Measurements from ENCODE around the gene BTBD10. TPM values are rescaled to one million over a fixed set of nuclear protein-coding genes. Genes with fewer than 3 reads are reported as not detected.

Gene BTBD10
- total and polyA plus RNA-seq, 2 experiments from 2014 or later: 21.3 to 44.1 TPM

DNA sequence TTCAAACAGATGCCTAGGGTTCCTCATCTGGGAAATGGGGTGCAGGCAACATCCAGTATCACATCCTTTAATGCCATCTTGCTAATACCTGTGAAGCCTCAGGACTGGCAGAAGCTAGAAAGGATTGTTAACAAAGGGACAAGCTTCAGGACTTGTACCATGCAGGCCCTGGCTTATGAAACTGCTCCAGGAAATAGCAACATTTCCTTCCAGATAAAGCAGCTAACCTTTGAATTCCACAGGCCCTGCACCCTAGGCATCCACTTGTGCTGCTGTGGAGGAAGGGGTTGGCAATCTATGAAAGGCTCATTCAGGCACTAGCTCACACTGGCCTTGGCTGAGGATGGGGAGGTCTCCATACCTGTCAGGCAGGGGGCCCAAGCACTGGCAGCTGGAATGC lies 87.2 kb downstream of the BTBD10 start:
- Histone ChIP-seq H3K27me3 (no peaks in the 10 kb centered on the region), H4K20me1 (ENCODE audit: insufficient read depth, poor library complexity, severe bottlenecking) (no peaks in the 10 kb centered on the region), H3K27ac (no peak overlapping the region), H2AFZ (no peak overlapping the region), H3K79me2 (no peaks in the 10 kb centered on the region), H3K4me1 (ENCODE audit: insufficient read depth) (no peaks in the 10 kb centered on the region), H3K9me3 (ENCODE audit: low read depth) (no peaks in the 10 kb centered on the region), H3K36me3 (replicated peaks; ENCODE audit: insufficient read depth, low read depth) (no peaks in the 10 kb centered on the region), H3K9me2 (replicated peaks; ENCODE audit: insufficient read depth) (no peaks in the 10 kb centered on the region), H3K4me2 (no peak overlapping the region), H3K4me3 (no peak overlapping the region)
- no peak for TF ChIP-seq EZH2 (IDR thresholded peaks at IDR 0.05; ENCODE audit: borderline replicate concordance)
- no peak for TF ChIP-seq CTCF (IDR thresholded peaks at IDR 0.05; ENCODE audit: poor library complexity)
- TF ChIP-seq EZH2phosphoT487 (IDR thresholded peaks at IDR 0.05; ENCODE audit: low read depth, severe bottlenecking, unreplicated experiment): no peak
- DNase-seq (ENCODE audit: low spot score): no peak

DNA sequence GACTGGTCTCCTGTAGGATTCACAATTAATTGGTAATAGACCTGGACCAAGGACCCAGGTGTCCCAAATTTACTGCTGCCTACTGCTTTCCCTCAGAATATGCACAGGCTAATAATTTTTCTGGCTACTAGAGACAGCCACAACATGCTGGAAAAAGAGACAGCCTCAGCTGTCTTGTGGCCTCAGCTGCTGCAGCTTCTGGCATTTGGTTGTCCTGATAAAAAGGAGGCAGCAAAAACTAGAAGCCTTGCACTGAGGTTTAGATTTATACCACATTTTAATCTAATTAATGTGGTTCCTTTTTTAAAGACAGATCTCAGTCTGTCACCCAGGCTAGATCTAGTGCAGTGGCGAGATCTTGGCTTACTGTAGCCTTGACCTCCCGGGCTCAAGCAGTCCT lies 89.8 kb downstream of the BTBD10 start:
- TF ChIP-seq EZH2phosphoT487 (IDR thresholded peaks at IDR 0.05; ENCODE audit: low read depth, severe bottlenecking, unreplicated experiment) (no peak), CTCF (IDR thresholded peaks at IDR 0.05; ENCODE audit: poor library complexity) (no peak)
- Histone ChIP-seq H3K4me2 (no peak overlapping the region), H2AFZ (no peak overlapping the region), H3K27ac (no peak overlapping the region), H3K9me2 (replicated peaks; ENCODE audit: insufficient read depth) (no peaks in the 10 kb centered on the region), H3K27me3 (no peaks in the 10 kb centered on the region), H4K20me1 (ENCODE audit: insufficient read depth, poor library complexity, severe bottlenecking) (no peaks in the 10 kb centered on the region), H3K4me1 (ENCODE audit: insufficient read depth) (no peaks in the 10 kb centered on the region), H3K36me3 (replicated peaks; ENCODE audit: insufficient read depth, low read depth) (no peaks in the 10 kb centered on the region), H3K9me3 (ENCODE audit: low read depth) (no peaks in the 10 kb centered on the region), H3K4me3 (no peak overlapping the region), H3K79me2 (no peaks in the 10 kb centered on the region)
- no peak for DNase-seq (ENCODE audit: low spot score)
- 92% methylated on average over 2 of the region's 2 CpGs for WGBS (ENCODE audit: low lambda C conversion rate, missing lambda C conversion rate)

- no peak overlapping the region for H3K4me3 ChIP-seq
- H3K79me2 ChIP-seq: no peaks in the 10 kb centered on the region
- H3K36me3 ChIP-seq (replicated peaks; ENCODE audit: insufficient read depth, low read depth): no peaks in the 10 kb centered on the region
- no peaks in the 10 kb centered on the region for H4K20me1 ChIP-seq (ENCODE audit: insufficient read depth, poor library complexity, severe bottlenecking)
- TF ChIP-seq EZH2 (IDR thresholded peaks at IDR 0.05; ENCODE audit: borderline replicate concordance) (no peak), EZH2phosphoT487 (IDR thresholded peaks at IDR 0.05; ENCODE audit: low read depth, severe bottlenecking, unreplicated experiment) (no peak), CTCF (IDR thresholded peaks at IDR 0.05; ENCODE audit: poor library complexity) (no peak)
- no peaks in the 10 kb centered on the region for H3K9me3 ChIP-seq (ENCODE audit: low read depth)
- H2AFZ ChIP-seq: no peak overlapping the region
- no peaks in the 10 kb centered on the region for H3K4me1 ChIP-seq (ENCODE audit: insufficient read depth)
- no peak overlapping the region for H3K27ac ChIP-seq
- no peaks in the 10 kb centered on the region for H3K9me2 ChIP-seq (replicated peaks; ENCODE audit: insufficient read depth)
- WGBS (ENCODE audit: low lambda C conversion rate, missing lambda C conversion rate): 84% methylated on average over 5 of the region's 5 CpGs
- H3K4me2 ChIP-seq: no peak overlapping the region
- DNase-seq (ENCODE audit: low spot score): no peak
- H3K27me3 ChIP-seq: no peaks in the 10 kb centered on the region
These were observed 95.0 kb downstream of the BTBD10 start for GRCh38 chr11:13368041-13368446.

- H2AFZ ChIP-seq: no peak overlapping the region
- no peaks in the 10 kb centered on the region for H3K4me1 ChIP-seq (ENCODE audit: insufficient read depth)
- no peak overlapping the region for H3K4me2 ChIP-seq
- no peaks in the 10 kb centered on the region for H3K27me3 ChIP-seq
- TF ChIP-seq EZH2 (IDR thresholded peaks at IDR 0.05; ENCODE audit: borderline replicate concordance) (no peak), EZH2phosphoT487 (IDR thresholded peaks at IDR 0.05; ENCODE audit: low read depth, severe bottlenecking, unreplicated experiment) (no peak), CTCF (IDR thresholded peaks at IDR 0.05; ENCODE audit: poor library complexity) (no peak)
- no peaks in the 10 kb centered on the region for H4K20me1 ChIP-seq (ENCODE audit: insufficient read depth, poor library complexity, severe bottlenecking)
- H3K36me3 ChIP-seq (replicated peaks; ENCODE audit: insufficient read depth, low read depth): no peaks in the 10 kb centered on the region
- H3K9me2 ChIP-seq (replicated peaks; ENCODE audit: insufficient read depth): no peaks in the 10 kb centered on the region
- WGBS (ENCODE audit: low lambda C conversion rate, missing lambda C conversion rate): 89% methylated on average over 4 of the region's 4 CpGs
- H3K9me3 ChIP-seq (ENCODE audit: low read depth): no peaks in the 10 kb centered on the region
- no peak overlapping the region for H3K4me3 ChIP-seq
- DNase-seq (ENCODE audit: low spot score): no peak
- no peaks in the 10 kb centered on the region for H3K79me2 ChIP-seq
- H3K27ac ChIP-seq: no peak overlapping the region
These were observed 95.9 kb downstream of the BTBD10 start for GRCh38 chr11:13367115-13367514.
